Measurements from ENCODE around the gene HCFC1R1. TPM values are rescaled to one million over a fixed set of nuclear protein-coding genes. Genes with fewer than 3 reads are reported as not detected.

The HCFC1R1 gene
- total RNA-seq, 4 donors from 2014 or later, result 17.8 to 30.9 (median 27.9) TPM

GRCh38 chr16:3058139-3059030 lies 34.6 kb upstream of the HCFC1R1 start:
- TF ChIP-seq CTCF (IDR thresholded peaks at IDR 0.05; ENCODE audit: low read depth), result no peak

DNA sequence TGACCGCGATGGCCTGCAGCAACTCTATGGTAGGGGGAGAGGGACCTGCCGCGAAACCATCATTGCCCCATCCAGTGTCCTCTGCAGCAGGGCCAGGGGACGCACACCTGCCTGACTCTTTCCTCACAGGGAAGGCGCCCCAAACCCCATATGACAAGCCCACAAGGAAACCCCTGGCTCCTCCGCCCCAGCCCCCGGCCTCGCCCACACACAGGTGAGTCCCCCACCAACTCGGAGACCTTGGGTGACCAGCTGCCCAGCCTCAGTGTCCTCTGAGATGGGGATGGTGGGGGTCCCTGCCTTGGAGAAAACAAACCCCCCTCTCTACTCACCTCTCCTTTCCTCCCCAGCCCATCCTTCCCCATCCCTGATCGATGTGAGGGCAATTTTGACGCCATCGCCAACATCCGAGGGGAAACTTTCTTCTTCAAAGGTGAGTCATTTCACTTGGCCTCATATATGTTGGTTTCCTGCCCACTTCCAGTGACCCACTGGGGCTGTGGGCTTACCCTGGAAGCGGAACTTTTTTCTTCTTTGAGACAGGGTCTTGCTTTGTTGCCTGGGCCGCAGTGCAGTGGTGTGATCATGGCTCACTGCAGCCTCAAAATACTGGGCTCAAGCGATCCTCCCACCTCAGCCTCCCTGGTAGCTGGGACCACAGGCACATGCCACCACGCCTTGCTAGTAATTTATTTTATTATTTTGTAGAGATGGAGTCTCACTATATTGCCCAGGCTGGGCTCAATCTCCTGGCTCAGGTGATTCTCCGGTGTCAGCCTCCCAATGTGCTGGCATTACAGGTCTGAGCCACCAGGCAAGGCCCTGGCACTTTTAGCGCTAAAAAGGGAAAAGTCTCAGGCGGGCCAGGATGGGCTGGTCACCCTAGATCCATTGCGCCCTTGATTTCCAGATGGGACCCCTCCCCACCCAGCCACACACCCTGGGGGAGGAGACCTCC lies 33.7 kb upstream of the HCFC1R1 start:
- TF ChIP-seq CTCF (IDR thresholded peaks at IDR 0.05; ENCODE audit: low read depth), result no peak

DNA sequence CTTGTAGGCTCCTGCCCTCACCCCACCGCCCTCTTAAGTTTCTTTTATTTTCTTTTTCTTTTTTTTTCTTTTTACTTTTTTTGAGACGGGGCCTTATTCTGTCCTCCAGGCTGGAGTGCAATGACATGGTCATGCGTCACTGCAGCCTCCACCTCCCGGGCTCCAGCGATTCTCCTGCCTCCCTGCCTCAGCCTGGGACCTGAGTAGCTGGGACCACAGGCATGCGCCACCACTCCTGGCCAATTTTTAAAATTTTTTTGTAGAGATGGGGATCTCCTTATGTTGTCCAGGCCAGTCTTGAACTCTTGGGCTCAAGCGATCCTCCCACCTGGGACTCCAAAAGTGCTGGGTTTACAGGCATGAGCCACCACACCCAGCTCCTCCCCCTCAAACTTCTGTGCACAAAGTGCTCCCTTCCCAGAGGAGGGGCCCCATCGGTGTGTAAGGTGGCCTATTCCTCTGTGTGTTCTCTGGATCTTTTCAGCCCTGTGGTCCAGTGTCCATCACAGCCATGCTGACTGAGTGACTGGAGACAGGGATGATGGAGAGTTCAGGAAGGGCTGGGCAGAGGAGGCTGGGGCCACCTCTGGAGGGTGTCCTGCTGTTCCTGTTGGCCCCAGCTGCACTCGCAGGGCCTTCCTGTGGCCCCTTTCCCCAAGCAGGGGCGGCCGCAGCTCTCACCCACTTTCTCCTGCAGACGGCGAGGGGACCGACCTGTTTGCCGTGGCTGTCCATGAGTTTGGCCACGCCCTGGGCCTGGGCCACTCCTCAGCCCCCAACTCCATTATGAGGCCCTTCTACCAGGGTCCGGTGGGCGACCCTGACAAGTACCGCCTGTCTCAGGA lies 32.8 kb upstream of the HCFC1R1 start:
- no peak for TF ChIP-seq CTCF (IDR thresholded peaks at IDR 0.05; ENCODE audit: low read depth)

DNA sequence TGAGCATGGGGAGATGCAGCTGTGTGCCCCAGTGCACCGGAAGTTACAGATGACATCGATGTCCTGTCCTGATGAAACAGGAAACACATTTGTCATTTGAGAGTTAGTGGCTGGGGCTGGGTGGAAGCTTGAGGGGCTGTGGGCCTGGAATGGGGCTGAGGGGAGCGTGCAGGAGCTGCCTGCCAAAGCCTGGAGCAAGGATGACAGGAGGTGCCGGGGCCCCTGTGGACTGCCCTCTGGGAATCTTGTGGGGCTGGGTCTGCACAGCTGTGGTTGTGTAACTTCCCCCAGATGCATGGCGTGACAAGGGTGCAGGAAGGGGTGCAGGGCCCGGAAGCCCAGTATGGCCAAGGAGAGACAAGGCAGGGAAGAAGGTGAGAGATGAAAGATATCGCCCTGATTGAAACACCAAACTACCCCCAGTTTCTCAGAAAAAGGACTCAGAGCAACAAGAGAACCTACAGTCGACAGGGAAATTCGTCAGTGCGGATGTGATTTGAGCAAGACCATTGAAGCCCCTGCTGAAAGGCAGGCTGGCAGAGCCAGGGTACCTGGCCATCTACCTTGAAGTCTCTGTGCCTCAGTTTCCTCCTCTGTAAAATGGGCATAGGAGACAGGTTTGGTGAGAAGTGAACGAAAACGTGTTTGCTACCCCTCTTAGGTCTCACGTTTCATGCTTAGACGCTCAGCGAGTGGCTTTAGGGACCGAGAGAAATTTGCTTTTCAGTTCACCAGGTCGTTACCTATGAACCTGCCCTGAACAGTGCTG lies 31.4 kb upstream of the HCFC1R1 start:
- TF ChIP-seq CTCF (IDR thresholded peaks at IDR 0.05; ENCODE audit: low read depth), result no peak

- no peak for TF ChIP-seq CTCF (IDR thresholded peaks at IDR 0.05; ENCODE audit: low read depth)
These were observed 27.8 kb upstream of the HCFC1R1 start for GRCh38 chr16:3051494-3051893.

- no peak for TF ChIP-seq CTCF (IDR thresholded peaks at IDR 0.05; ENCODE audit: low read depth)
These were observed 27.3 kb upstream of the HCFC1R1 start for GRCh38 chr16:3051009-3051408.

All from subcutaneous adipose tissue (tissue), 4 donors.